Measurements from ENCODE around the gene ST7L.

ST7L gene

DNA sequence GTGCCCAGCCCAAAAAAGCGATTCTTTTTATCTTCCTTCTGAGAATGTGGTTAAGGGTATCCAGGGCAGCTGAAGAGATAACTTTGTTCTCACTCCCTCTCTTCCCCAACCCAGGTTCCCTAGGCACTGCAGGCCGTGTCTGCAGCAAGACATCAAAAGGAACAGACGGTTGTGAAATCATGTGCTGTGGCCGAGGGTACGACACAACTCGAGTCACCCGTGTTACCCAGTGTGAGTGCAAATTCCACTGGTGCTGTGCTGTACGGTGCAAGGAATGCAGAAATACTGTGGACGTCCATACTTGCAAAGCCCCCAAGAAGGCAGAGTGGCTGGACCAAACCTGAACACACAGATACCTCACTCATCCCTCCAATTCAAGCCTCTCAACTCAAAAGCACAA lies 98.8 kb downstream of the ST7L start:
- DNase-seq (ENCODE audit: extremely low read depth in 1 of 2, low read depth in 1 of 2) = no peak

DNA sequence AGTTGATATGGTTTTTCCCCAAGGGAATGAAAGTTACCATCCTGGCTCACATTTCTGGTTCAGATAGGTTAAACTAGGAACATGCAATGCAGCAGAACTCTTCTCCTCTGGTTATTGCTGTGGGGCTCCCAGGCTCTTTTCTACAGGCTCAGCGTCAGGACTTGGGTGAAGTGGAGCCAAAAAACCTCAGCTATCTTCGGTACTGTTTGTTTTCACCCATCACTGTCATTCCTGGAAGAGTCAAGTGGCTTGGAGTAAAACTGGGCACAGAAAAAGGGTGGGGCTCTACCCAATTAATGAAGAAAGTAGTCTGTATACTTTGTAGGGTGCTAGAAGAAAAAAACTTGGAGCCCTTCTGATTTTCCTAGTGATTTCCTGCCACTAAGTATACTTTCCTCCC lies 100.8 kb downstream of the ST7L start:
- DNase-seq (ENCODE audit: extremely low read depth in 1 of 2, low read depth in 1 of 2) = no peak

DNA sequence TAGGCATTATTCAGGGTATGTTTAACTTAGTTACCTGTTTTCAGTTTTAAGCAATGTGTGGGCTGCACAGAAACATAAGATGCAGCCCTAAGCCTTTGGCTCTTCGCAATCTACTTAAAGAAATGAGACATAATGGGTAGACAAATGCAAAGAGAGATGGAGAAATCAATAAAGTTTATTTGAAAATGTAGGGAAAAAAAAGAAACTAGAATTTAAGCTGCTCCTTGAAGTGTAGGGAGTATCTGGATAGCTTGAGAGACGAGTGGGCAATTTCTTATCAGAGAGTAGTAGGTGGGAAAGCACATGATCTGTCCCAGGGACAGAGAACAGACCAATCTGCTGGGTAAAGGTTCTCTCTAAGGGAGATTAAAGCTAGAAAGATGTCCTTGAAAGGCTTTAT lies 101.3 kb downstream of the ST7L start:
- no peak for DNase-seq (ENCODE audit: extremely low read depth in 1 of 2, low read depth in 1 of 2)

DNA sequence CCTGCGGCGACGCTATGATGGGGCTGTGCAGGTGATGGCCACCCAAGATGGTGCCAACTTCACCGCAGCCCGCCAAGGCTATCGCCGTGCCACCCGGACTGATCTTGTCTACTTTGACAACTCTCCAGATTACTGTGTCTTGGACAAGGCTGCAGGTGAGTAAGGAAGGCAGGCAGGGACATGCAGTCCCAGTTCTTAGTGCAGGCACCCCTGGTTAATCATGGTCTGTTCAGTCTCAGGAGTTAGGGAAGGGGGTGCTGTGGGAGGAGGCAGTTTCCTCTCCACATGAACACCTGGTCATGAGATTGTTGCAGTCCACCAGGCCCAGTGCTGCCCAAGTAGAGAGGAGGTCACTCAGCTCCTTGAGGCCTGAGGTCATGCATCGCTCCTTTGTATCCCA lies 101.7 kb downstream of the ST7L start:
- no peak for DNase-seq (ENCODE audit: extremely low read depth in 1 of 2, low read depth in 1 of 2)

DNA sequence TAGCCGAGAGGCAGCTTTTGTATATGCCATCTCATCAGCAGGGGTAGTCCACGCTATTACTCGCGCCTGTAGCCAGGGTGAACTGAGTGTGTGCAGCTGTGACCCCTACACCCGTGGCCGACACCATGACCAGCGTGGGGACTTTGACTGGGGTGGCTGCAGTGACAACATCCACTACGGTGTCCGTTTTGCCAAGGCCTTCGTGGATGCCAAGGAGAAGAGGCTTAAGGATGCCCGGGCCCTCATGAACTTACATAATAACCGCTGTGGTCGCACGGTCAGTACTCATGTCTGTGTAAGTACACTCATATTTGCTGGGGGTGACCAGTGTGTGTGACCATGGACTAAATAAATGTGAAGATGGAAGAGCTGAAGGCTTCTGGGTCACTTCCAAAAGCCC lies 102.8 kb downstream of the ST7L start:
- no peak for DNase-seq (ENCODE audit: extremely low read depth in 1 of 2, low read depth in 1 of 2)

DNA sequence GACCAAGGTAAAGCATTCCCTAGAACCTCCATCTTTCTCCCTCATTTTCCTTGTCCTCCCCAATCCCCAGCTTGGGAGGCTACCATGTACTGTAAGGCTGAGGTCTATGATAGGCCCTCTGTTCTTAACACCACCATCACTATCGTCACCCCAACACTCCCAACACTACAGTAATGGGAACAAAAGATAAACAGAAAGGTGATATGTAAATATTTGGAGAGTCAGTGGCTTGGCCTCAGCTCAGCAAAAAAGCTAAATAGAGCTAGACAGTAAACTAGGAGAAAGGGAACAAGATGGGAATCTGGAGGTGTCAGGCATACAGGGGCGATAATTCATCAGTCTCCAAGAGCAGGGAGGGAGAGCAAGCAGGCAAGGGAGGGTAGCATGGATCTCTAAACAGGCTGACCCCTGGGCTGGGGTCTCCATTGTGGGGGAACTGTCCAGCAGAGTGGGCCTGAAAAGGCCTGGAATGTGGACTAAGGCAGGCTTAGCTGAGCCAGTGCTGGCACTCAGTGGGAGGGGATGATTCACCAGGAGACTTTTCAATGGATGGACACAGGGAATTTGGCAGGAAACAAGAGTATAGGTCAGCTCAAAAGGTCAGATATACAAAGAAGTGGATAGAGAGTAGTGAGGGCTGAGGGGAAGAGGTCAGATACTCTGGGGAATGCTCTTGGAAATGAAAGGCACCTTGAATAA lies 103.5 kb downstream of the ST7L start:
- no peak for DNase-seq (ENCODE audit: extremely low read depth in 1 of 2, low read depth in 1 of 2)

DNA sequence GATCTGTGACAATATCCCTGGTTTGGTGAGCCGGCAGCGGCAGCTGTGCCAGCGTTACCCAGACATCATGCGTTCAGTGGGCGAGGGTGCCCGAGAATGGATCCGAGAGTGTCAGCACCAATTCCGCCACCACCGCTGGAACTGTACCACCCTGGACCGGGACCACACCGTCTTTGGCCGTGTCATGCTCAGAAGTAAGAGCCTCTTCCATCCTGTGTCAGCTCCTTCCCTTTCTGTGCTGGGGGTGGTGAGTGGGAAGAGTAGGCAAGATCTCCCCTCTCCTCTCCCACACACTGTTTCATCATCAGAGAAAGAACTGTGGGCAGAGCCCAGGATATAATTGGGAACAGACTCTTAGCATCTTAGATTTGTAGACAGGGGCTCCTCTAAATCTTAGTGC lies 104.0 kb downstream of the ST7L start:
- no peak for DNase-seq (ENCODE audit: extremely low read depth in 1 of 2, low read depth in 1 of 2)

DNA sequence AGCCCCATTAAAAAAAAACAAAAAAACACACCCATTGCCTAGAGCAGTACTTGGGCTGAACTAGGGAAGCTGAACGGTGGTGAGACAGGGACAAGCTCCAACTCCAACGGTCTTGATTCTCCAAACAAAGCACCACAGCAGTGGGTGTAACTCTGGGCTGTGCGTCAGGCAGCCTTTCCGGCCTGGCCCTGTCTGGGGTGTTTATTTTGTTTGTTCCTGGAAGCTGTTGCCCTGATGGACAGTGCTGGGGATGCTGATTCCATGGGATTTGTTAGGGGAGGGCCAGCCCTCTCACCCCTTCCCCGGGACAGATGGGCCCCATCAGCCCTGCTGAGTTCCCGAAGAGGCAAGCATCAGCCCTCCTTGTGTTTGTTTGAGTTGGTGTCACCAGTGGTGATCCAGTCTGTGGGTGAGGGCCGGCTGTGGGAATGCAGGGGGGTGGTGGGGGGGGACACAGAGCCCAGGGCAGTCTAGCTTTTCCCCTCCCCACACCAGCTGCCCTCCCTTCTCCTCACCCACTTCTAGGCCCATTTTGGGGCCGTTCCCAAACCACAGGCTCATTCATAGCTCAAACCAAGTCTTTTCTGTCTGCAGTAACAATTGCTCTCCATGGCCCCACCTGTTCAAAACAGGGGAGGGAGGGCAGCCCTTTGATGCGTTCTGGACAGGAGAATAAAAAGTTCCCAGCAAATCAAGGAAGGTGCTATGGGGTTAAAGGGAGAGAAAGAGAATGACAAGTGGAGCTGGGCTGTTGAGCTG lies 105.7 kb downstream of the ST7L start:
- DNase-seq (ENCODE audit: extremely low read depth in 1 of 2, low read depth in 1 of 2) = no peak

DNA sequence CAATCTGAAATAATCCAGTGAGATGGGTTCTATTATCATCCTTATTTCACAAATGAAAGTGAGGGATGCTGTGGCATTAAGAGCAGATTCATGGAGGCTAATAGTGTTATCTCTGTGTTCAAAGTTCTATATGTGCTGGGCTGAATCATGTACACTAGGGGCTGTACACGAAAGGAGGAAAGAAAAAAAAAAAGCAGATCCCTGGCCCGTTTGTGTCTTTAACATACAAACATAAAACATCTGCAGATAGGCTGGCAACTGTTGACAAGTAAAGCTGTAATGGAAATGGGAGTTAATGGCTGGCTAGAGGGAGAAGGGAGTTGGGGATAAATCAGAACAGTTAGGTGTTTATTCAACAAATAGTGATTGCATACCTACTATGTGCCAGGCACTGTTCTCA lies 107.0 kb downstream of the ST7L start:
- no peak for DNase-seq (ENCODE audit: extremely low read depth in 1 of 2, low read depth in 1 of 2)

DNA sequence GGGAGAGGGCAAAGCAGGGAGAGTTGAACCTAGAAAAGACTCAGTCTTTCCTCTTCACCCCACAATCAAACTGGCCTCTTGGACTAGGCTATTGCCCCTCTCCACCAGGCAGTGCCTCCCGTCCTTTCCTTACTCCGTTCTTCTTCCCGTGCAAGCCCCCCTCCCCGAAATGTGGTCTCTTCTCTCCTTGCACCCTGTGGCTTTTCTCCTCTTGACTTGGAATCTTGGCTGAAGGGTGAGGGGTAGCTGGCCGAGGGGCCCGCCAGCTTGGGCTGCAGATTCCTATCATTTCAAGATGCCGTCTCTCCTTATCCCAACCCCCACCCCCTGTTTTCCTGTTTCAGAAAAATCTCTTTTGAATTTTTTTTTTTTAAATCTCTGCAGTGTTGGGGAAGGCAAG lies 108.6 kb downstream of the ST7L start:
- DNase-seq (ENCODE audit: extremely low read depth in 1 of 2, low read depth in 1 of 2) = no peak

DNA sequence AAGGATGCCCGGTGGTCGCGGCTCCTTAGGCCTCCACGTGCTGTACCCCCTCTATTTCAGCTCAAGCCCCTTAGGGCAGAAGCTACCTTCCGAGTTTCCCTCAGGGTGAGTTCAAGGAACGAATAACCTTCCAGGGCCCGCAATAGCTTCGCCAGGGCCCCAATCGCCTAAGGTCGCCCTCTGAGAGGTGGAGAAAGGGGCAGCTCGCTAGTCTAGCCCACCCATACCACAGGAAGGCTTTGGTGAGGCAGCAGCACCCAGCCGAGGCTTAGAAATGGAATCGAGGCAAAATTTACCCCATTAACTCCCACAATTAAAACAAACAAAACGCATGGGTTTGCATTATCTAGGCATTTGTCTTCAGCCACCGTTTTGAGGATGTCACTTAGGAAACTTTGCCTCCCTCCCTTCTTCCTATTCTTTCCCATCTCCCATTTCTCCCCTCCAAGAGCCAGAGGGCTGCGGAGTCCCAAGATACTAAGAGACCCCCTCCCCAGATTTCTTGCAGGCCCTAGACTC lies 109.2 kb downstream of the ST7L start:
- no peak for DNase-seq (ENCODE audit: extremely low read depth in 1 of 2, low read depth in 1 of 2)

DNA sequence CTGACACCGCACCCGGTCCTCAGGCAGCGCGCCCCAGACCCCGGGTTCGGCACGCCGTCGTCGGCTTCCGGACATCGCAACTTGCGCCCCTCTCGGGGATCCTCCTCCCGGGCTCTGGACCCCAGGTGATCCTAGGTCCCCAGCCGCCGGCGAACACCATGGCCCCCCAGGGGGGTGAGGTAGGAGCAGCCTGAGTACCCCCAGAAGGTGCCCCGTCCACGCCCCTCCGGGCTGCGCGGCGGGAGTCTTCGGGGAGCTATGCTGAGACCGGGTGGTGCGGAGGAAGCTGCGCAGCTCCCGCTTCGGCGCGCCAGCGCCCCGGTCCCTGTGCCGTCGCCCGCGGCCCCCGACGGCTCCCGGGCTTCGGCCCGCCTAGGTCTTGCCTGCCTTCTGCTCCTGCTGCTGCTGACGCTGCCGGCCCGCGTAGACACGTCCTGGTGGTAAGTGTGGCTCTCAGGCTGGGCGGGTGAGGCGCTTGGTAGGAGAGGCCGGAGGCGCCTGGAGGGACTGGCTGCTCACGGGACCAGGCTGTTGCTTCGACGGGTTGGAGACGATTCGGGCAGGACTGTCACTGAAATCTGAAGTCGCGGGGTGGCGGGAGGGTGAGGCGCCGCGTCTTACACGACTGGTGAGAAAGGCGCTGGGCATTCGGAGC lies 109.8 kb downstream of the ST7L start:
- no peak for DNase-seq (ENCODE audit: extremely low read depth in 1 of 2, low read depth in 1 of 2)

DNA sequence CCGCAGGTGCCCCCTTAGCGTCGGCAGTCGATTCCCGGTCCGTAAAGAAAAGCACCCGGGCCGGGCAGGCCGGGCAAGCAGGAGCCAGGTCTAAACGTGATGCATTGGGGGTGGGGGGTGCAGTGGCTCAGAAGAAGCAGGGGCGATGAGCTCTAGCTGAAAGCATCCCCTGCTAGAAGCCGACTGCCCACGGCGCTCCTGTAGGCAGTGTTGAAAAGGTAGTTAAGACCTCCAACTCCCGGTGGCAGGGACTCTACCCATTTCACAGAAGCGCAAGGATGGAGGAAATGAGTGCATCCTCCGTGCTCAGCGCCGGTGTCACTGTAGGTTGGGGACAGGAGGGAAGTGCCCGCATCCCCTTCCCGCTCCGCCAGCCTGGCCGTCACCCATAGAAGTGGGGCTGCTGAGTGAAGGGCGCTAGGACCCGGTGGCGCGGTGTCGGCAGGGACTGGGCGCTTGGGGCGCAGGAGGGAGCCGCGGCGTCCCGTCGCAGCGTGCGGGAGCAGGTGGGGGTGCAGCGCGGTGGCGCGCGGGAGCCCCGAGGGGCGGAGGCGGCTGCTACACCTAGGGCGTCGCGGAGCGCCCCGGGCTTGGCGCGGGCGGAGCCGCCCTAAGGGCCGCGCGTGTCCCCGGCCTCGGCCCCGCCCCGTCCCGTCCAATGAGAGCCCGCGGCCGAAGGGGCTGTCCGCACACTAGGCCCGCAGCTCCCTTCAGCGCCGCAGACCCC lies 110.5 kb downstream of the ST7L start, which contains the start of gene WNT2B:
WNT2B (plus strand) TSS at position 688 of the 727 bp plus-strand sequence. CDS start 298 bp downstream, outside the sequence.
- DNase-seq (ENCODE audit: extremely low read depth in 1 of 2, low read depth in 1 of 2) = no peak

DNA sequence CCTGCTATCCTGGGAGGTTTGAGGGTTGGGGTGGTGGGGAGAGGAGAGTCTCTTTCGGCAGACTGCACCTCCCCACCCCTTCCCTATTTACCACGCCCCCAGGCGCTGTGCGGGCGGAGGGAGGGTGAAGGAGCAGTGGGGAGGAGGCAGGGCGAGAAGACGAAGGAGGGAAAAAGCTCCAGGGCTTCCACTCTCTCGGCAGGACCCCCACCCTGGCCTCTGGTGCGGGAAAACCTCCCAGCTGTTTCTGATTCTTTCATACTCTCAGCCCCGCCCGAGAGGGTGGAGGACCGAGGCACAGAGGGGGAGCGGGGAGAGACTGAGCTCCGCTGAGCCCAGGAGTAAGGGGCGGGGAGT lies 111.0 kb downstream of the ST7L start:
- no peak for DNase-seq (ENCODE audit: extremely low read depth in 1 of 2, low read depth in 1 of 2)

DNA sequence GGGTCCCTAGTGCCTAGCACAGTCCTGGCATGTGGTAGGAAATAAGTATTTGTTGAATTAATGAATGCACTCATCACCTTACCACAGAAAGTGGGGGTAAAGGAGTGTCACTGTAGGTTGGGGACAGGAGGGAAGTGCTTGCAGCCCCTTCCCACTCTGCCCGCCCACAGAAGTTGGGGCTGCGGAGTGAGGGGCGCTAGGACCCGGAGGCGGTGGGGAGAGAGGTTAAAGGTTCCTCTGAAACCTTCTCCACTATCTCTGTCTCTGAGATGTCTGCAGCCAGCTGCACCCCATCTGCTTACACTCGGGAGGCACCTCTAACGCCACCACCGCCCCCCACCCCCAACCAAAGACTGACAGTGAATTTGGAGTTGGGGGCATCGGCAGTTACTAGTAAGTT lies 111.6 kb downstream of the ST7L start:
- no peak for DNase-seq (ENCODE audit: extremely low read depth in 1 of 2, low read depth in 1 of 2)

DNA sequence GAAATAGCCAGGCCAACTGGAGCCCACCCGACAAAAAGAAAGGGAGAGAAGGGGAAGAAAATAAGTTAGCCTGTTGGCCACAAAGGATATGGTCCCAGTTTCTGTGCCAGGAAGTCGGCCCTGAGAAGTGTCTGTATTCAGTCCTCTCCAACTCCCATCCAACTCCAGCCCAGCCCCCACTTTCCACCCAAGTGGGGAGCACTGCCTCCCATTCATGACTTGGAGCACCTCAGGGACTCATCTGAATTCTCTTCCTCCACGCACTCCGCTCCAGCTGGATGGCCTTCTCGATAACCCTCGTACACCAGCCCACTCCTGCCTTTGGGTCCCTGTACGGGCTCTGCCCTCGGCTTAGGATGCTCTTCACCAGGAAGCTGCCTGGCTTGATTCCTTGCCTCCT lies 112.2 kb downstream of the ST7L start:
- no peak for DNase-seq (ENCODE audit: extremely low read depth in 1 of 2, low read depth in 1 of 2)

DNA sequence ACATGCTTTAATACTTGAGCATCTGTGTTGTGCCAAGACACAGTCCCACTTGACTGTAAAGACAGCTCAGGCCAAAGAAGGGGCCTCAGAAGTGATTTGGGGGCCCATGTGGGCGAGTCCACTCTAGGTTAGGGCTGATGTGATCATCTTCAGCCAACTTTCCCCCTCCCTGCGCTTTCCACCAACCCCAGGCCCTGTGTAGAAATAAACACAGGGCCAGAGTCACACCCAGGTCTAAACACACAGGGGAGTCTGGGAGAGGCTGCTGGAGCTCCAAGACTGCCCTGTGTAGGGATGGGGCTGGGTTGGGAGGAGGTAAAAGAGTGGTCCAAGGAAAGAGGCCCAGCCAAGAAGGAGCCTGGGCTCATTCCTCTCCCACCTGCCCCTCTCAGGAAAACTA lies 112.6 kb downstream of the ST7L start:
- DNase-seq (ENCODE audit: extremely low read depth in 1 of 2, low read depth in 1 of 2) = no peak

DNA sequence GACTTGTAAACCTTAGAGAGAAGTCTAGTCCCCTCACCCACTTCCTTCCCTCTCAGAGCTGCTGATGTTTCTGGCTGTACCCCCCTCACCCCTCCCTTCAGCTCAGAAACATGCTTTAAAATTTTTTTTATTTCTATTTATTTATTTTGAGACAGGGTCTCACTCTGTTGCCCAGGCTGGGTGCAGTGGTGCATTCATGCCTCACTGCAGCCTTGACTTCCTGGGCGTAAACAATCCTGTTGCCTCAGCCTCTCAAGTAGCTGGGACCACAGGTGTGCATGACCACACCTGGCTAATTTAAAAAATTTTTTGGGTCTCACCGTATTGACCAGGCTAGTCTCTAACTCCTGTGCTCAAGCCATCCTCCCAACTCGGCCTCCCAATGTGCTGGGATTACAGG lies 113.1 kb downstream of the ST7L start:
- DNase-seq (ENCODE audit: extremely low read depth in 1 of 2, low read depth in 1 of 2) = no peak

DNA sequence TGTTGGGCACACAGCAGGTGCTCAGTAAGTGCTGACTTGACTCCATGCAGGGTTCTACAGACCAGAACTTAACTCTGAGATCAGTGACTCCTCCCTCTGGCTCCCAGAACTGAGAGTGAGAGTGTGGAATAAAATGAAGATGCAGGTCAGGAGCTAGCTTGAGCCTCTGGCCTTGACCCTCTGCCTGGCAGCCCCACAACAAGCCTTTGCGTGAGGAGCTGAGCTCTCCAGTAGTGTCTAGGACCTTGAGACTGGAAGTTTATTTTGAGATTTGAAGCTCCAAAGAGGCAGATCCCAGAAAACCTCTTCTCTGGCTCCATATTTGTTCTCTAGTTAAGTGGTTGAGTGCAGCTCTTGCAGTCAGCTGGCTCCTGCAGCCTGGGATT lies 113.5 kb downstream of the ST7L start:
- no peak for DNase-seq (ENCODE audit: extremely low read depth in 1 of 2, low read depth in 1 of 2)

DNA sequence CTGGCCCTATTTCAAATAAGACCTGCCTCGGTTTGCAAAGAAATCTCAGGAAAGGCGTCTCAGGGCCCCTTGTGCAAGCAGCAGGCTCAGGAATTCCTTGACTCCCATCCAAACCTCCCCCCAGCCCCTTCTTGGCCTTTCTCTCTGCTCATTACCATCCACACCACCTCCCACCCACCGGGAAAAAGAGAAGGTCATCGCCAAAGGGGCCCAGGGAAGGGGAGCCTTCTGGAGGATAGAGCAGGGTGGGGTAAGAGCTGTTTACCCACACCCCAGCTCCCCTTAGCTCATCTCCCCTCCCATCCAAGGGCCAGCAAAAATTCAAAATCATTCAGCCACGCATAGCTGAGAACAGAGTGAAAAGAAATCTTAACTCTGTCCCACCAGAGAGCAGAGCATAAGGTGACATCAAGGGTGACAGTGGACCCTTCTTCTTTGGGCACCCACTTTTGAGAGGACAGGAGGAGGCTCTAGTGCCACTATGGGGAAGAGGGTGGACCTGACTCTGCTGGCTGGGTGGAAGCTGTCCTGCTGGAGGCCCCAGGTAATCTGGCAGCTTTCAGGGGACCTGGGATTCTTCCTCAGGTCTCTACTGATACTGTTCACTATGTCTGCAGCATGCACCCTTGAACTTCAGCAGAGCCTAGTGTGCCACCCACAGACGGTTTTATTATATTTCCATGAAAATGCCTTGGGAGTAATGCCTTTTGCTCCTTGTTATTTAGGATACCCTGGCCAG lies 114.1 kb downstream of the ST7L start:
- no peak for DNase-seq (ENCODE audit: extremely low read depth in 1 of 2, low read depth in 1 of 2)
